CD1c-positive myeloid dendritic cell (primary cell): ENCODE results near the gene ORAI2.

Source experiments
- DNase-seq: peaks from one replicate; pipeline ENCODE4 v3.0.0-alpha.2; 2016; ENCODE audit errors: extremely low spot score

The ORAI2 gene

DNA sequence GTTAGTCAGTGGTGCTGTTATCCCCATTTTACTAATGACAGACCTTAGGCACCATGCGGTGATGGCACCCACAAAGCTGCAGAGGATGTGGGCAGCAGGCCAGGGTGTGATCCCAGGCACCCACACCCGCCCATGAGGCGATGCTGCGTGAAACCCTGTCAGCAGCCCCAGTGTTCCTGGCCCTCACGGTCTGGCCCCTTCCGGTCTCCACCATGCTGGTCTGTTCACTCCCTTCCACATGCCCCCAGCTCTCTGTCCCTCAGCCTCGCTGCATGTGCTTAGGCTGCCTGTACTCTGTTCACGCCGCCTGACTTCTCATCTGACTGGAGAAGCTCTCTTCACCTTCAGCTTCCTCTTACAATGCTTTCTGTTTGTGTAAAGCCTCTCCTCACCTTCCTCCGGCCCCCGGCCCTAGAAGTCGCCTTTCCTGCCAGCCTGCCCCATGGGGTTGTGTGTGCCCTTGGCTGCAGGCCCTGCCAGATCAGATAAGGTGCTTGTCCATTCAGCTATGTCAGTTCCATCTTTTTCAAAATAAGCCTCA, 17.6 kb upstream of the ORAI2 start:
- DNase-seq, result no peak

DNA sequence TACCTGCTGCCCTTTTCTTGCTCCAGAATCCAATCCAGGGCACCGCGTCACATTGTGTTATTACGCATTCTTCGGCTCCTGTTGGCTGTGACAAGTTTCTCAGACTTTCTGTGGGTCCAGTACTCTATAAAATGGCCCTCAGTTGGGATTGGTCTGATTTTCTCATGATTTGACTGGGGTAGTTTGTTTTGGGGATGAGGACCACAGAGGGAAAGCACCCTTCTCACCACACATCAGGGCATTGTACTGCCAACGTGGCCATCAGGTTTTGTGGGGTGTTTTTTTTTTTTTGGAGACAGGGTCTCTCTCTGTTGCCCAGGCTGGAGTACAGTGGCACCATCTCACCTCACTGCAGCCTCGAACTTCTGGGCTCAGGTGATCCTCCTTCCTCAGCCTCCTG, 17.0 kb upstream of the ORAI2 start:
- DNase-seq, result no peak

DNA sequence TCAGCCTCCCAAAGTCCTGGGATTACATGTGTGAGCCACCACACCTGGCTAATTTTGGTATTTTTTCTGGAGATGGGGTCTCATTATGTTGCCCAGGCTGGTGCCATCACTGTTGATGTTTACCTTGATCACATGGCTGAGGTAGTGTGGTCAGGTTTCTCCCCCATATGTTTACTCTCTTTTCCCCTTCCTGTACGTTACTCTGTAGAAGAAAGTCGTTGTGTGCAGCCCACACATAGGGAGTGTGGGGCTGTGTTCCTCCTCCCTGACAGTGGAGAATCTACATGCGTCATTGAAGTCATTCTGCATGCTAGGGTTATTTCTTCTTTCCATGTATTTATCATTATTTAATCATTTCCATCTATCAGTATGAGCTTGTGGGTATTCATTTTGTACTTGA, 16.3 kb upstream of the ORAI2 start:
- no peak for DNase-seq

DNA sequence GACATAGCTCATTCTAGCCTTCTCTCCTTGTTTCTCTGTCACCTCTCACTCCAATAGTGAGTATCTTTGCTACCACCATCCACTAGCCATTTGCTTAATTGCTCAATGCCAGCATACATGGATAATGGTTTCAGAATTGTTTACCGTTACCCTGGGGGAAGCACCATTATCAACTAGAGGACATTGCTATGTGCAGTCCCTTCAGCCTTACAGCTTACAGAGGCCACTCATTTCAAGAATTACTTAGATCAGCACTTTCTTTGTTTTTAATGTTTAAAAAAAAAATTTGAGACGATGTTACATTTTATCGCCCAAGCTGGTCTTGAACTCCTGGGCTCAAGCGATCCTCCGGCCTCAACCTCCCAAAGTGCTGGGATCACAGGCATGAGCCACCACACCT, 14.8 kb upstream of the ORAI2 start:
- no peak for DNase-seq

DNA sequence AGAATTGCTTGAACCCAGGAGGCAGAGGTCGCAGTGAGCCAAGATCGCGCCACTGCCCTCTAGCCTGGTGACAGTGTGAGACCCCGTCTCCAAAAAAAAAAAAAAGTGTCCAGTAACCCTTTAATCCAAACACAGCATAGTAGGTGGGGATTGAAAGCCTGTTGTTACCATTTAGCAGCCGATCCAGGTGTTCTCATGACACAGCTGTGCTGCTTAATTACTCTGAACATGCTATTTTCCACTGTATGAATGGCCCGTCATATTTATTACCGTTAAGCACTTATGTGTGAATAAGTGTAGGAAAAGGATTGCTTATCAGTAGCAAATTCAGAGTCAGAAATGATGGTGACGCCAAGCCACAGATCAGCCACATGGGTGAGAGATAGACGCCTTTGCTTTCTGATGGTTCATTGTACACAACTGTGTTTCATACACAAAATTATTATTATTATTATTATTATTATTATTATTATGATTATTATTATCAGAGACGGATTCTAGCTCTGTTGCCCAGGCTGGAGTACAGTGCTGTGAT, 11.6 kb upstream of the ORAI2 start:
- DNase-seq, result no peak

DNA sequence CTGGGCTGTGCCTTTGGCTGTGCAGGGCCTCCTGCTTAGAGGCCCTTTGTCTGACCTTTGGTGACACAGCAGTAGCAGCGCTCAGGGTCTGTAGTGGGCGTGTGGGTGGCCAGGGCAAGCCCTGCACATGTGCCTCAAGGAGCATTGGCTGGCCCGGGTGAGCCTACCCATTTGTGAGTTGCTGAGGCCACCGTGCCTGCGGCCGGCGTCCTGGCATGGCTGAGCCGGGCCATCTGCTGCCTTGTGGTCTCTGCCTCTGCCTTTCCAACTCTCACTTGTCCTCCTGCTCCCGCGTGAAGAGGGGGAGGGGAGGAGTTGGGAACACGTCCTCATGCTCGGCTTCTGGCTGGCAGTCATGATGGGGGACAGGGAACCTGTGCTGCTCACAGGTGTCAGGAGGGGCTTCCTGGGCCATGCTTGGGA, 9.2 kb upstream of the ORAI2 start:
- no peak for DNase-seq

DNA sequence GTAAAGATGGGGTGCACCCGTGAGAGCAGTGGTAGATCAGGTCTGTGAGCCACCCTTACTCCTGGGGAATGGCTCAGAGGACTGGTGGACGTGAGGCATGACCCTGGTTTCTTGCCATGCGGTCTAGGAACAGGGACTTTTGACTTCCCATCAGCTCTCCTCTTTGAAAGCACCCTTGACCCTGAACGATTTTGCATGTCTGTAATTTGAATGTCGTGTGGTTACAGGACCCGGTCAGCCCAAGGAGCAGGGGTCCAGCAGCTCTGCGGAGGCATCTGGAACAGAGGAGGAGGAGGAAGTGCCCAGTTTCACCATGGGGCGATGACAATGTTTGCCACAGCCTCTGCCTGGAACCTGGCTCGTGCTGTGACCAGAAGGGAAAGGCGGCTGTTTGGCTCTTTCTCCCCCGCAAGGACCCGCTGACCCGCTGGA, 8.6 kb upstream of the ORAI2 start:
- peak; percentile 68 for DNase-seq

DNA sequence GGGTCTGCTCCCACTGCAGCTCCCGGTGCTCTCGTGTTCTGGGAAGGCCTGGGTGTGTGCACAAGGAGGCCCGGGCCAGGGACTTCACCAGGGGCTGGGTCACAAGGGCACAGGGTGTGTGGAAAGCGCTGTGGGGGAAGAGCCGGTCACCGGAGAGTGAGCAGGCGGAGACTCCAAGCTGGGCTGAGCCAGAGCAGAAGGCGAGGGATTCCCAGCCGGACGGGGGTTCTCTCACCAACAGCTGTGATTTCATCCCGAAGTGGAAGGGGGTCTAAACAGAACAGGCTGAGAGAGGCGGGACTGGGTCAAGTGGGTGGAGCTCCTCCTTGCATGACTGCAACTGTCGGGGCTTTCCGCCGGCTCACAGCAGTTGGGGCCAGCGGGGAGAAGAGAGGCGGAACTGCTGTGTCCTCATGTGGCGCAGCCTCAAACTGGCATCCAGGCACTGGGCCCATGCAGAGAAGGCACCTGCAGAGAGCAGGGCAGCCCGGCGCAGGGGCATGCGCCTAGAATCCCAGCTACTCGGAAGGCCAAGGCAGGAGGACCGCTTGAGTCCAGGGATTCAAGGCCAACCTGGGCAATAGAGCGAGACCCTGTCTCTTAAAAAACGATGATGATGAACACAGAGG, 7.6 kb upstream of the ORAI2 start:
- peak; percentile 88 for DNase-seq

DNA sequence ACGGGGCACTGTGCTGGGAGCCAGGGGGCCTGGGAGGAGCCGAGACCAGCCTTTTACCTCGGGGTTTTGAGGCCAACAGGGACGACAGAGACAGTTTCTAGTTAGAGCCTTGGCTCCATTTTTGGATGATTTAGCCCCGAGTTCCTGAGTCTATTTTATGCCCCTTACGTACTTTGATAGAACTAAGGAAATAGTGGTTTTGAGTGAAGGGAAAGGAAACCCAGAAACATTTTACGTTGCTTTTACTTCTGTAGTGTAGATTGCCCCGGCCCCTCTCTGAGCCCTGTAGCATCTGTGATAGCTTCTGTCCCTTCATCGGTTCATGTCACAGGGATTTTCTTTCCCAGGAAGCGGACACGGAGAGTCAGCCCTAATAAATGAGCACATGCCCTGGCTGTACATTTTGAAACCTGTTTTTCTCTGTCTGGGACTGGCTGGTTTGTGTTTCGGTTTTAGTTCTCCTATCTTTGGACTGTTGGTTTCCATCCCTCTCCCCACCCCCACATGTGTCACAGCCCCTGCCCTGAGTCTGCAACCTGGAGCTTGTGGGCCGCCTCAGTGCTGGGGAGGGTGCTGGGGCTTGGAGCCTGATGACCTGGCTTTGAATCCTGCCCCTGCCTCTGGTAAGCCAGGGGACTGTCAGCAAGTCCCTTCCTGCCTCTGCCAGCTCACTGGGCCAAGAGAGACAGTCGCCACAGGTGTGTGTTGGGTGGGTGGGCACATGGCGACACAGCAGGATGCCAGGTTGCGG, 6.9 kb upstream of the ORAI2 start:
- DNase-seq, result peak; percentile 85

DNA sequence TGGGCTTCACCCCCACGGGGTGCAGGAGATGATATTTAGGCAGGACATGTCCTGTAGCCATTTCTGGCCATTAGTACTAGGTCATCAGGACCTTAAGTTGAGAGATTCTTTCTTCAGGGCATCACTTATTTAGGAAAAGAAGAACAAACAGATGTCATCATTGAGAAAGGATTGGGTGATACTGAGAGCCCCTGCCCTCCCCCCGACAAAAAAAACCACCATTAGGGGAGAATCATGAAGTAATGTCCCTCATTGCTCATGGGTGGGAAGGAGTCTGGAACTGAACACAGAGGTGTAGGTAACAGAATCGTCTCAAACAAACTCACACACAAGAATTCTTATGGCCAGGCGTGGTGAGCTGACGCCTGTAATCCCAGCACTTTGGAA, 6.4 kb upstream of the ORAI2 start:
- peak; percentile 27 for DNase-seq

DNA sequence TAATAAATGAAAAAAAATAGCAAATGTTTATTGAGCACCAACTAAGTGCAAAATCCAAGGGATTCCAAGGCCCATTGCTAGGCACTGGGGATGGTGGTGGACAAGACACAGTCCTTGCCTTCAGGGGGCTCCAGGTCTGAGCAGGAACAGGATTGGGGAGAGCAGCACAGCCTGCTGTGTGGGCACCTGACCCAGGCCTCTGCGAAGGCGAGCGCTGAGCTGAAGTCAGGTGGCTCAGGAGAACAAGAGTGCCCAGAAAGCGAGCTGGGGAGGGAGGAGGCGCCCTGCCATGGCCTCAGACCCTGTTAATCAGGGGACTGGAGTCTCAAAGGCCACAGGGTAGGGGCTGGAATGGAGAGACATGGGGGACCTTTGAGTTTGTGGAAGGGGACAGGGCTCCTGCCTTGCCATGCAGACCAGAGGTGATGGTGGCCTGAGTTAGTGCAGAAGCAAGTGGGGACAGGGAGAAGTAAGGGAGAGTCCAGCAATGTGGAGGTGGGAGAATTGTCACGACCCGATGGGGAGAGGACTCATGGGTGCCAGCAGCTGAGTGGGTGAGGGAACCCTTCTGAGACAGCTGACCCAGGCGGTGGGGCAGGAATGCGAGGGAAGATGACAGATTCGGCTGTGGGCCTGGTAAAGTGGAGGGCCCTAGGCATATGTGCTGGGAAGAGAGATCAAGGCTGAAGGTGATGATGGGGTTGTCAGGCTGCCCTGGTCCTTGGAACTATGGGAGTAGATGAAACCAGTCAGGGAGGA, 4.1 kb upstream of the ORAI2 start:
- DNase-seq, result no peak

DNA sequence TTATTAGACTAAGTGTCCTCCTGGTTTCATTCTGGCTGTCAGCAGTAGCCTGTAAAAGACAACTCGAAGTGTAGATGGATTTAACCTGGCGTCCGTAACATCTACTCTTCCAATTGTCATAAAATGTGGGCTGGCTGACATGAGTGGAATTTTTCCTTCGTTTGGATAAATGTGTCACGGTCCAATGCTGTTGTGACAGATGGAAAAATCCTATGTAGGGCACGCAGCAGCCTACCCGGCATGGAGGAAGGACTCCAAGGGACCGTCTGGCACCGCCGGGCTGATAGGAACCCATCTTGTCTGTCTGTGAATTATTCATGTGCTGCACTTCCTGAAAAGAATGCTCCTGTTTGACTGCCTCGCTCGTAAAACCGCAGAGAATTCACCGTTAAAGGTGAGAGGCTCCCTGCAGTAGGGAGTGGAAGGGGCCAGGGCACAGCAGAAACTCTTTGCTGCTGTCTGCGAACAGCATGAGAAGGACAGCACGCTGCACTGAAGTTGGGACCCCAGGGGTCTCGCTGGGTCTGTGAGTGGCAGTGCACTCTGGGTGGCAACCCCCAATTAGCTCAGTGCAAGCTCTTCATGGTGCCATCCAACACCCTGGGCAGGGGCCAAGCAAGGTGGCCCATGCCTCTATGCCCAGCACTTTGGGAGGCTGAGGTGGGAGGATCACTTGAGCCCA, 1.6 kb upstream of the ORAI2 start:
- DNase-seq, result peak; percentile 59

DNA sequence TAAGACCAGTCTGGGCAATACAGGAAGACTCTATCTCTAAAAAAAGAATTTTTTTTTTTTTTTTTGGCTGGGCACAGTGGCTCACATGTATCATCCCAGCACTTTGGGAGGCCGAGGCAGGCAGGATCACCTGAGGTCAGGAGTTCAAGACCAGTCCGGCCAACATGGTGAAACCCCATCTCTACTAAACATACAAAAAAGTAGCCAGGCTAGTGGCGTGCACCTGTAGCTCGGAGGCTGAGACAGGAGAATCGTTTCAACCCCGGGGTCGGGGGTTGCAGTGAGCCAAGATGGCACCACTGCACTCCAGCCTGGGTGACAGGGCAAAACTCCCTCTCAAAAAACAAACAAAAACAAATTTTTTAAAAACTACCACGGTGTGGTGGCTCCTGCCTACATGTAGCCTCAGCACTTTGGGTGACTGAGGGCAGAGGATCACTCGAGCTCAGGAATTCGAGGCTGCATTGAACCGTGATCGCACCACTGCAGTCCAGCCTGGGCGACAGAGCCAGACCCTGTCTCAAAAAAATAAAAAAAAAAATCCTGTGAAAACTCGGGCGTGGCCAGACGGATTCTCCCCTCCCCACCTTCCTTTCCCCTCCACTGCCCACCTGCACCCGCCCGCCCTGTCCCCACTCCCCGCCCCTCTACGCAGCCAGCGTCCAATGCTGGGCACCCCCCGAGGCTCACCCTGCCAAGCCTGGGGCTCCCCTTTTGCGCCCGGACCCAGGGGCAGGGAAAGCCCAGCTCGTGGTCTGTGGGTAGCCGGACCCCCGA, 745 bp upstream of the ORAI2 start:
- no peak for DNase-seq

DNA sequence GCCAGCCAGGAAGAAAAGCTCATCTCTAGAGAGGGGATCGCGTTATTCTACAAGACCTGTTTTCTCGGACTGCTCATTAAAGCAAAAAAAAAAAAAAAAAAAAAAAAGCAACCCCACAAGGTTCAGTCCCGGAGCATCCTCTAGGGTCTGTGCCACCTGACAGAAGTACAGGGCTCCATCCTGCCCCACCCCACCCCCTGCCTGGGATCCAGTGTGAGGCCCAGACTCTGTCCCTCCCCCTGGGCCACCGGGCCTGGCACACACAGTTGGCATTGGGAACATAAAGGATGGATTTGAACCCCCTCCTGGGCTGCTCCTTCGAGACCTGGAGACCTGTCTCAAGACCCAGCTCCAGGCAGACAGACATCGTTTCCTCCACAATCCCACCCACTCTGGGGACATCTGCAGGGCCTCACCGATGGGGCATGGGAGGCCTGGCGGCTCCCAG, 688 bp downstream of the ORAI2 start:
- DNase-seq, result no peak

DNA sequence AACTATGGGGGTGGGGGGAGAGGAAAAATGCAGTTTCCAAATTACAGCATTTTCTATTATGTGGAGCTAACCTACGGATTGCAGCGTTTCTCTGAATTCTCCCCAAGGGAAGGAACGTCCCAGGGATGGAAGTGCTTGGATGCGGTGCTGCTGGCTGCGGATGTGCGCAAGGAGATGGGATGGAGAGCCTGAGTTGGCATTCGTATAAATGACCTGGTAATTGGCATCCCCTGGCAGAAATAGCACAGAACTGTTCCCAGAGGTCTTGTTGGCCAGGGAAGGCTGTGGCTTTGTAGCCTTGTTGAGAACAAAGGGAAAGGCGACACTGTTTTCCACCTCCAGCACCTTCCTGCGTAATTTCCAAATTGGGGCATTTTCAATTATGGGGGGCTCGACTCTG, 2.7 kb downstream of the ORAI2 start:
- DNase-seq, result no peak

DNA sequence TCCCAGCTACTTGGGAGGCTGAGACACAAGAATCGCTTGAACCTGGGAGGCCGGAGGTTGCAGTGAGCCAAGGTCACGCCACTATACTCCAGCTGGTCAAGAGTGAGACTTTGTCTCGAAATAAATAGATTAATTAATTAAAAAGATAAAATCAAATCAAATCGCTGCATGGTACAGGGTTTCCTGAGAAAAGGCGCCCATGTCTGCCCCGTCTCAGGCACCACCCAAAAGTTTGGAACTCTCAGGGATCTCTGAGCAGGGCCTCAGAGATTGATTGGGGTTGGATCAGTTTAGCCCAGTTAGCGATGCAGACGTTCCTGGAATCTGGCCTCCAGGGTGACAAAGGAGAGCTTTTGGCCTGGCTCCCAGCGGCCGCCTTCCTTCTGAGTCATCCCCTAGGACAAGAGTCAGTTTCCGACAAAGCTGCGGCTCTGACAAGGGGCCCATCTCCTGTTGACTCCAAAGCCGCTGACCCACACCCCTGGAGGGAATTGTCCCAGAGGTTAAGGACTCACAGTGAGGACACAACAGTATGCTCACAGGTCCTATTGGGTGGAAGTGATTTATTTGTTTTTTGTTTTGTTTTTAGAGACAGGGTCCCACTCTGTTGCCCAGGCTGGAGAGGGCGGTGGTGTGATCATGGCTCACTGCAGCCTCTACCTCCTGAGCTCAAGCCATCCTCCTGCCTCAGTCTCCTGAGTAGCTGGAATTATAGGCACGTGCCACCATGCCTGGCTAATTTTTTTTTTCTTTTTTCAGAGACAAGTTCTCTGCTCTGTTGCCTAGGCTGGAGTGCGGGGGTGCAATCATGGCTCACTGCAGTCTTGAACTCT, 6.8 kb downstream of the ORAI2 start:
- no peak for DNase-seq

DNA sequence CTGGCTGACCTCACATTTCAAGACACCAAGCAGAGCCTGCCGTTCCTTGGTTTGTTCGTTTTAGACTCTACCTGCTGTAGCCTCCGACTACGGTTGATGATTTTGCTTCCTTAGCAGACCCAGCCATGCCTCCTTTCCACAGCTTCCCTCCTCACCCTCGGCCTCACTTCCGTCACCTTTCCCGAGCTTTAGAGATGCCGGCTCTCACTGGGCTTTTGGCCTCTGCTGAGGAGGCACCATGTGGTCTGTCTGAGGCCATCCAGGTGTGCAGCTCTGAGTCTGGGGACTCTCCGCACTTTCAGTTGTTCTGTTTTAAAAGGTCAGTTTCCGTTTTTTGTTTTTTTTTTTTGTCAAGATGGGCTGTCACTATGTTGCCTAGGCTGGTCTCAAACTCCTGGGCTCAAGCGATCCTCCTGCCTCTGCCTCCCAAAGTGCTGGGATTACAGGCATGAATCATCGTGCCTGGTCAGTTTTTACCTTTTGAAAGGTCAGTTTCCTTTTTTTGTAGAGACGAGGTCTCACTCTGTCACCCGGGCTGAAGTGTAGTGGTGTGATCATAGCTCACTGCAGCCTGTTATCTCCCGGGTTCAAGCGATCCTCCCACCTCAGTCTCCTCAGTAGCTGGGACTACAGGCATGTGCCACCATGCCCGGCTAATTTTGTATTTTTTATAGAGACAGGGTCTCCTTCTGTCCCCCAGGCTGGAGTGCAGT, 11.7 kb downstream of the ORAI2 start:
- DNase-seq, result no peak

DNA sequence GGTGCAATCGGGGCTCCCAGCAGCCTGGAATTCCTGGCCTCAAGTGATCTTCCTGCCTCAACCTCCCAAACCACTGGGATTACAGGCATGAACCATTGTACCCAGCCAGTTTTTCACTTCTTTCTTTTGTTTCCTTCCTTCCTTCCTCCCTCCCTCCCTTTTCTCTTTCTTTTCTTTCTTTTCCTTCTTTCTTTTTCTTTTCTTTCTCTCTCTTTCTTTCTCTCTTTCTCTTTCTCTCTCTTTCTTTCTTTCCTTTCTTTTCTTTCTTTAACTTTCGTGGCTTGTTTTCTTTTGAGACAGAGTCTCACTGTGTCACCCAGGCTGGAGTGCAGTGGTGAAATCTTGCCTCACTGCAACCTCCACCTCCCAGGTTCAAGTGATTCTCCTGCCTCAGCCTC, 12.3 kb downstream of the ORAI2 start:
- DNase-seq, result no peak

DNA sequence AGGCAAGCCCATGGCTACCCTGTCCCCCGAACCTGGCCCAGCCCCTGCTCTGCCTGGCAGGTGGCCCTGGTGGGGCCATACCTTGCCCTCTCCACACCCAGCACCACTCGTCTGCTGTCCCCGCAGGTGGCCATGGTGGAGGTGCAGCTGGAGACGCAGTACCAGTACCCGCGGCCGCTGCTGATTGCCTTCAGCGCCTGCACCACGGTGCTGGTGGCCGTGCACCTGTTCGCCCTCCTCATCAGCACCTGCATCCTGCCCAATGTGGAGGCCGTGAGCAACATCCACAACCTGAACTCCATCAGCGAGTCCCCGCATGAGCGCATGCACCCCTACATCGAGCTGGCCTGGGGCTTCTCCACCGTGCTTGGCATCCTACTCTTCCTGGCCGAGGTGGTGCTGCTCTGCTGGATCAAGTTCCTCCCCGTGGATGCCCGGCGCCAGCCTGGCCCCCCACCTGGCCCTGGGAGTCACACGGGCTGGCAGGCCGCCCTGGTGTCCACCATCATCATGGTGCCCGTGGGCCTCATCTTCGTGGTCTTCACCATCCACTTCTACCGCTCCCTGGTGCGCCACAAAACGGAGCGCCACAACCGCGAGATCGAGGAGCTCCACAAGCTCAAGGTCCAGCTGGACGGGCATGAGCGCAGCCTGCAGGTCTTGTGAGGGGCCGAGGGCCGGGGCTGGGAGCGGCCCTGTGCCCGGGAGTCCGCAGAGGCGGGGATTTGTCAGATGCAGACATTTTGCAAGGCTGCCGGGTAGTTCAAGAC, 13.2 kb downstream of the ORAI2 start:
- DNase-seq, result no peak
